HepG2 (cell line): Measurements from ENCODE around the gene STON1. TPM values are rescaled to one million over a fixed set of nuclear protein-coding genes. Genes with fewer than 3 reads are reported as not detected.

ENCODE experiments used
- ATAC-seq: fragments of 200-7000 bp; cut with Tn5 transposase; 3 replicates; pipeline ENCODE4 v1.9.1; 2020; ENCODE audit warnings: mild to moderate bottlenecking, moderate library complexity
- BruUV-seq: library from RNA; stranded (reverse); fragments of 400-500 nt; replicated peaks from 2 replicates; lab custom pipeline; 2021; lab: Mats Ljungman, UMichigan
- CTCF ChIA-PET: fragments of 300-600 bp; formaldehyde crosslinking; extraction: SDS; loops from one replicate; lab custom pipeline; 2021; ENCODE audit warnings: low total read pairs, inconsistent platforms, low intra/inter-chr PET ratio; lab: Yijun Ruan, JAX
- POLR2A ChIA-PET: fragments of 350-600 bp; sonication (Branson Sonifier 250); formaldehyde crosslinking; loops from one replicate; lab custom pipeline; 2020; ENCODE audit warnings: antibody characterized with exemption, inconsistent platforms; lab: Yijun Ruan, JAX
- DNase-seq: peaks from one replicate; pipeline ENCODE4 v3.0.0-alpha.2; 2015; ENCODE audit warnings: low spot score
- FAIRE-seq: peaks from 3 replicates; lab custom pipeline; 2011; peaks lifted over from hg19 to GRCh38; lab: Jason Lieb, UNC
- H2AFZ ChIP-seq: one replicate; pipeline ENCODE4 v1.6.1; 2011; ENCODE audit warnings: low read length, inconsistent platforms
- H3K27ac ChIP-seq: fragments of 300-600 bp; 3 replicates; pipeline ENCODE4 v1.8.0; 2011; ENCODE audit warnings: mixed run types, mild to moderate bottlenecking, mixed read lengths, low read length, inconsistent platforms; ENCODE audit not compliant: insufficient read depth; ENCODE audit errors: extremely low read length
- H3K27me3 ChIP-seq, 2 experiments: fragments of 200-600 bp in 1 of 2; 2 replicates in 1 of 2; 3 replicates in 1 of 2; pipeline versions ENCODE4 v1.6.0 to v1.8.0; 2011; ENCODE audit warnings: low read length in 2 of 2, mild to moderate bottlenecking in 2 of 2, moderate library complexity in 2 of 2, inconsistent platforms in 1 of 2; ENCODE audit not compliant: insufficient read depth in 2 of 2, control insufficient read depth in 1 of 2
- H3K36me3 ChIP-seq, 2 experiments: fragments of 200-600 bp in 1 of 2; replicated peaks in 1 of 2; 2 replicates in 1 of 2; 3 replicates in 1 of 2; pipeline versions ENCODE4 v1.5.1 to v1.8.0; 2011; ENCODE audit warnings: low read length in 2 of 2, inconsistent platforms in 1 of 2; ENCODE audit not compliant: insufficient read depth in 2 of 2, control insufficient read depth in 1 of 2
- H3K4me1 ChIP-seq: 2 replicates; pipeline ENCODE4 v1.5.1; 2012; ENCODE audit warnings: low read length, inconsistent platforms; ENCODE audit not compliant: insufficient read depth
- H3K4me2 ChIP-seq: 2 replicates; pipeline ENCODE4 v1.6.0; 2011; ENCODE audit warnings: low read depth, low read length, inconsistent platforms
- H3K4me3 ChIP-seq, 3 experiments: fragments of 200-600 bp in 1 of 3; sonication (generic), shearing (Covaris generic) in 1 of 3; replicated peaks in 1 of 3; 2 replicates each; pipeline ENCODE4 v1.5.1; 2011 to 2016; ENCODE audit warnings: low read length in 3 of 3, inconsistent platforms in 2 of 3, low read depth in 2 of 3, mild to moderate bottlenecking in 2 of 3, control low read depth in 1 of 3, mixed read lengths in 1 of 3; ENCODE audit not compliant: insufficient read depth in 1 of 3
- H3K79me2 ChIP-seq: one replicate; pipeline ENCODE4 v1.6.1; 2011; ENCODE audit warnings: low read length, inconsistent platforms; ENCODE audit not compliant: insufficient read depth
- H3K9ac ChIP-seq: 2 replicates; pipeline ENCODE4 v1.6.0; 2011; ENCODE audit warnings: mild to moderate bottlenecking, low read depth, low read length, inconsistent platforms; ENCODE audit not compliant: insufficient read depth
- H3K9me3 ChIP-seq: 2 replicates; pipeline ENCODE4 v1.5.1; 2012; ENCODE audit warnings: mild to moderate bottlenecking, low read length
- H4K20me1 ChIP-seq: 2 replicates; pipeline ENCODE4 v1.6.0; 2011; ENCODE audit warnings: inconsistent platforms, mild to moderate bottlenecking, low read length, moderate library complexity; ENCODE audit not compliant: insufficient read depth
- DBP ChIP-seq: sonication (generic); formaldehyde crosslinking; IDR thresholded peaks from 2 replicates; pipeline ENCODE4 v1.4.0; 2020; ENCODE audit warnings: missing genetic modification reagents; ENCODE audit errors: not compliant biosample characterization
- GMEB1 ChIP-seq: sonication (generic); formaldehyde crosslinking; IDR thresholded peaks from 2 replicates; pipeline ENCODE4 v1.5.1; 2020; ENCODE audit warnings: missing genetic modification reagents, mild to moderate bottlenecking, borderline replicate concordance
- KLF16 ChIP-seq, 2 experiments: sonication (generic) in 1 of 2; formaldehyde crosslinking in 1 of 2; IDR thresholded peaks; 2 replicates each; pipeline versions ENCODE4 v1.6.1 to v1.8.0; 2016 to 2023; ENCODE audit warnings: missing genetic modification reagents in 2 of 2, missing compliant biosample characterization in 1 of 2
- PCBP1 ChIP-seq: fragments of 200-400 bp; formaldehyde crosslinking; IDR thresholded peaks from 2 replicates; pipeline ENCODE4 v1.6.1; 2017; ENCODE audit warnings: mild to moderate bottlenecking, low read depth, low read length, borderline replicate concordance
- STAT6 ChIP-seq: sonication (generic); formaldehyde crosslinking; IDR thresholded peaks from 2 replicates; pipeline ENCODE4 v1.4.0; 2020; ENCODE audit warnings: missing genetic modification reagents, mild to moderate bottlenecking, borderline replicate concordance
- ZFP41 ChIP-seq: sonication (generic); formaldehyde crosslinking; IDR thresholded peaks from 2 replicates; pipeline ENCODE4 v1.4.0; 2020; ENCODE audit warnings: mild to moderate bottlenecking, missing genetic modification reagents, borderline replicate concordance
- ZNF337 ChIP-seq: sonication (generic); formaldehyde crosslinking; IDR thresholded peaks from 2 replicates; pipeline ENCODE4 v1.5.1; 2020; ENCODE audit warnings: missing genetic modification reagents, low read depth, mild to moderate bottlenecking, borderline replicate concordance
- WGBS: methylation state at CpG from one replicate; pipeline ENCODE4 v1.1.6; 2017; ENCODE audit warnings: low lambda C conversion rate; 5-methylcytosine and 5-hydroxymethylcytosine counted together
- in situ Hi-C: cut with HindIII; loops from 2 replicates; pipeline ENCODE4 v1.10.0; 2017; ENCODE audit warnings: low pct_unique_long_range_greater_than_20kb; ENCODE audit not compliant: extremely low pct_ligation_motif_present
- intact Hi-C: fragments of 100-400 bp; cut with micrococcal nuclease; formaldehyde crosslinking; loops from one replicate; pipeline ENCODE4 v1.10.0; 2022; ENCODE audit not compliant: unreplicated experiment
- polyA plus RNA-seq, 8 experiments: library from polyadenylated mRNA; depleted of rRNA in 3 of 8; stranded (reverse) in 7 of 8; unstranded in 1 of 8; fragments of >200 nt; fragmentation: Illumina TruSeq in 4 of 8; extraction: Trizol in 4 of 8; gene quantifications; 2 replicates each; pipeline versions ENCODE4 v1.2.1 to v1.2.3, GENCODE V29; 2011 to 2016; ENCODE audit warnings: low read depth in 4 of 8, missing spikeins in 1 of 8, mixed read lengths in 1 of 8; ENCODE audit not compliant: insufficient read depth in 1 of 8
- total RNA-seq, 5 experiments: library from RNA; depleted of rRNA; stranded (reverse); fragments of >200 nt; fragmentation: Illumina TruSeq; extraction: Trizol; gene quantifications; 2 replicates each; pipeline ENCODE4 v1.2.3, GENCODE V29; 2016; ENCODE audit warnings: low read depth in 1 of 5

Gene STON1
- total and polyA plus RNA-seq, 2 of the 13 experiments (the other 11 are each of a cell fraction or from before 2014, with no cell fraction given) = 0.09 to 0.28 TPM

GRCh38 chr2:48590017-48590416, 60.1 kb downstream of the STON1 start:
- POLR2A ChIA-PET = no interaction called here
- in situ Hi-C loops = no loop called here

GRCh38 chr2:48592067-48592466, 62.1 kb downstream of the STON1 start:
- H4K20me1 ChIP-seq = no peaks in the 10 kb centered on the region
- no peaks in the 10 kb centered on the region for H3K36me3 ChIP-seq
- intact Hi-C loops = no loop called here
- no peaks in the 10 kb centered on the region for H3K27me3 ChIP-seq
- no peak overlapping the region for H2AFZ ChIP-seq
- ATAC-seq (no peak), FAIRE-seq (no peak), DNase-seq (no peak)
- in situ Hi-C loops = no loop called here
- H3K79me2 ChIP-seq = no peaks in the 10 kb centered on the region
- no peaks in the 10 kb centered on the region for H3K4me1 ChIP-seq
- no peak overlapping the region for H3K4me2 ChIP-seq
- no peaks in the 10 kb centered on the region for H3K9me3 ChIP-seq
- POLR2A ChIA-PET = no interaction called here
- 75% methylated on average over 2 of the region's 2 CpGs for WGBS
- BruUV-seq = no TSS peak
- H3K4me3 ChIP-seq = no peak overlapping the region
- no peak overlapping the region for H3K27ac ChIP-seq
- H3K9ac ChIP-seq = no peak overlapping the region
- CTCF ChIA-PET = no interaction called here
- TF ChIP-seq ZFP41 (CRISPR knock-in tag) = no peak
- no peak for TF ChIP-seq ZNF337 (CRISPR knock-in tag)
- no peak for TF ChIP-seq DBP (CRISPR knock-in tag)
- TF ChIP-seq KLF16 (CRISPR knock-in tag; IDR thresholded peaks at IDR 0.05) = no peak
- TF ChIP-seq STAT6 = no peak
- no peak for TF ChIP-seq PCBP1

More at GRCh38 chr2:48590017-48590416, 60.1 kb downstream of the STON1 start:
- H3K27me3 ChIP-seq = no peaks in the 10 kb centered on the region
- H3K79me2 ChIP-seq = no peaks in the 10 kb centered on the region
- 6% methylated on average over 1 of the region's 1 CpG for WGBS
- no peak overlapping the region for H3K27ac ChIP-seq
- FAIRE-seq (no peak), DNase-seq (no peak), ATAC-seq (no peak)
- no peak overlapping the region for H3K4me2 ChIP-seq
- no peaks in the 10 kb centered on the region for H3K36me3 ChIP-seq
- no peaks in the 10 kb centered on the region for H3K4me1 ChIP-seq
- no TSS peak for BruUV-seq
- no peak overlapping the region for H2AFZ ChIP-seq
- no peak overlapping the region for H3K4me3 ChIP-seq
- H3K9me3 ChIP-seq = no peaks in the 10 kb centered on the region
- CTCF ChIA-PET = interaction anchor here (1.9 kb wide), 1 partner anchor 23 kb away, joined by 12 read pairs; no protein-coding TSS in a partner anchor
- intact Hi-C loops = no loop called here
- TF ChIP-seq GMEB1 = no peak
- no peaks in the 10 kb centered on the region for H4K20me1 ChIP-seq
- H3K9ac ChIP-seq = no peak overlapping the region
